Effector CD4-positive, alpha-beta T cell (primary cell): Measurements from ENCODE around the gene TSHZ2.
"Not testable (repeated sequence)": the region's sequence is repeated elsewhere in the genome, so short reads cannot be mapped to it uniquely, and the experiment has no call there.

ENCODE experiments used
- DNase-seq: peaks from one replicate; pipeline ENCODE4 v3.0.0-alpha.2; 2020

TSHZ2 gene

GRCh38 chr20:53438368-53438767 lies 466.2 kb downstream of the TSHZ2 start:
- no peak for DNase-seq

GRCh38 chr20:53439046-53439445 lies 466.9 kb downstream of the TSHZ2 start:
- no peak for DNase-seq

GRCh38 chr20:53439616-53440015 lies 467.5 kb downstream of the TSHZ2 start:
- DNase-seq: no peak

- DNase-seq: no peak
Observed at GRCh38 chr20:53444401-53445149, 472.4 kb downstream of the TSHZ2 start.

GRCh38 chr20:53445321-53445731 lies 473.2 kb downstream of the TSHZ2 start:
- DNase-seq: no peak

- DNase-seq: no peak
Observed at GRCh38 chr20:53445932-53446331, 473.8 kb downstream of the TSHZ2 start.

- DNase-seq: no peak
Observed at GRCh38 chr20:53447316-53447715, 475.2 kb downstream of the TSHZ2 start.

GRCh38 chr20:53448426-53448825 lies 476.3 kb downstream of the TSHZ2 start:
- DNase-seq: no peak

GRCh38 chr20:53448875-53449274 lies 476.7 kb downstream of the TSHZ2 start:
- no peak for DNase-seq

GRCh38 chr20:53453076-53453475 lies 480.9 kb downstream of the TSHZ2 start:
- no peak for DNase-seq

GRCh38 chr20:53454675-53455276 lies 482.6 kb downstream of the TSHZ2 start:
- no peak for DNase-seq

- no peak for DNase-seq
Observed at GRCh38 chr20:53463101-53463972, 491.2 kb downstream of the TSHZ2 start.

- no peak for DNase-seq
Observed at GRCh38 chr20:53466279-53466678, 494.1 kb downstream of the TSHZ2 start.

- no peak for DNase-seq
Observed at GRCh38 chr20:53468587-53468986, 496.4 kb downstream of the TSHZ2 start.

GRCh38 chr20:53472859-53473258 lies 500.7 kb downstream of the TSHZ2 start:
- not testable (repeated sequence) for DNase-seq

- DNase-seq: no peak
Observed at GRCh38 chr20:53480913-53481312, 508.8 kb downstream of the TSHZ2 start.

GRCh38 chr20:53487461-53488200 lies 515.5 kb downstream of the TSHZ2 start:
- DNase-seq: no peak

- no peak for DNase-seq
Observed at GRCh38 chr20:53488775-53489272, 516.7 kb downstream of the TSHZ2 start.

- DNase-seq: no peak
Observed at GRCh38 chr20:53489528-53489927, 517.4 kb downstream of the TSHZ2 start.

- DNase-seq: no peak
Observed at GRCh38 chr20:53490620-53491019, 518.5 kb downstream of the TSHZ2 start.

GRCh38 chr20:53491462-53491861 lies 519.3 kb downstream of the TSHZ2 start:
- DNase-seq: no peak

- no peak for DNase-seq
Observed at GRCh38 chr20:53492212-53492611, 520.1 kb downstream of the TSHZ2 start.
